Endothelial cell (in vitro differentiated cells): ENCODE measurements around the gene DOCK3. TPM values are rescaled to one million over a fixed set of nuclear protein-coding genes. Genes with fewer than 3 reads are reported as not detected.

Experiments used
- DNase-seq: peaks from one replicate; pipeline ENCODE4 v3.0.0; 2021; ENCODE audit warnings: low spot score
- H3K27ac Mint-ChIP-seq: one replicate; pipeline ENCODE4 v1.8.0; 2021; ENCODE audit warnings: mixed read lengths, inconsistent platforms; ENCODE audit not compliant: unreplicated experiment
- H3K27me3 Mint-ChIP-seq: one replicate; pipeline ENCODE4 v1.8.0; 2021; ENCODE audit warnings: mild to moderate bottlenecking, moderate library complexity, mixed read lengths, inconsistent platforms; ENCODE audit not compliant: unreplicated experiment
- H3K36me3 Mint-ChIP-seq: one replicate; pipeline ENCODE4 v1.8.0; 2021; ENCODE audit warnings: mild to moderate bottlenecking, low read depth, mixed read lengths, inconsistent platforms; ENCODE audit not compliant: unreplicated experiment
- H3K4me1 Mint-ChIP-seq: one replicate; pipeline ENCODE4 v1.8.0; 2021; ENCODE audit warnings: mild to moderate bottlenecking, mixed read lengths, inconsistent platforms; ENCODE audit not compliant: unreplicated experiment
- H3K4me3 Mint-ChIP-seq: one replicate; pipeline ENCODE4 v1.8.0; 2021; ENCODE audit warnings: mild to moderate bottlenecking, mixed read lengths, inconsistent platforms; ENCODE audit not compliant: unreplicated experiment
- H3K9me3 Mint-ChIP-seq: one replicate; pipeline ENCODE4 v1.8.0; 2021; ENCODE audit warnings: mixed read lengths, inconsistent platforms; ENCODE audit not compliant: unreplicated experiment
- CTCF ChIP-seq: fragments of 200-600 bp; sonication (generic); IDR thresholded peaks from one replicate; pipeline ENCODE4 v1.5.0; 2021; ENCODE audit warnings: antibody characterized with exemption; ENCODE audit not compliant: unreplicated experiment
- microRNA-seq: library from miRNA; unstranded; fragments of <30 nt; microRNA quantifications from one replicate; pipeline ENCODE4, GENCODE V29; 2020; ENCODE audit not compliant: unreplicated experiment
- total RNA-seq: library from RNA; stranded (reverse); fragmentation: NEBNext Ultra II Directional; extraction: Animal tissue kit (Norgen Biotek cat#: 25700); gene quantifications from one replicate; pipeline ENCODE4 v1.2.1, GENCODE V29; 2021; ENCODE audit not compliant: unreplicated experiment

The DOCK3 gene
- total RNA-seq, 1 donor from 2014 or later: 1.3 TPM

DNA sequence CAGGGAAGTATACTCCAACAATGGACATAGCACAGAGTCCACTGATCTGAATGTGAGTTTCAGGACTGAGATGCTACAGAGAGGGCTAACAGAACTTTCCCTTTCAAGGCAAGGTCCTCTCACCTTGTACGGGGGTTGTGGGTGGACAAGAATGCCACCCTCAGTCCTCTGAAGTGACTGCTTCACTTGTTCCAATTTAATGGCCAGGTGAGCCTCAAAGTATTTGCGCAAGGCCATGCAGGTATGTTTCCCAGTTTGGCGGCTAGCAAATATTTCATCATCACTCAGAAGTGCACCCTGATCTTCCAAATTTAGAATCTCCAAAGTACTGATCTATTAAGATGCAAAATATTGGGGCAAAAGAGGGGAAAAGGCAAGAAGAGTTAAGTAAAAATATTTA is 754.4 kb downstream of the DOCK3 start:
- H3K27me3 Mint-ChIP-seq: no peaks in the 10 kb centered on the region
- H3K27ac Mint-ChIP-seq: no peak overlapping the region
- H3K4me1 Mint-ChIP-seq: no peaks in the 10 kb centered on the region

More for the DNA sequence above, 754.4 kb downstream of the DOCK3 start:
- H3K36me3 Mint-ChIP-seq: peaks cover 8% of the 10 kb centered on the region
- H3K4me3 Mint-ChIP-seq: no peak overlapping the region
- no peaks in the 10 kb centered on the region for H3K9me3 Mint-ChIP-seq
- TF ChIP-seq CTCF: no peak
- DNase-seq: no peak

Small RNA genes within 50 kb of the gene (microRNA-seq; reads per million reads assigned to microRNA genes)
- 32.9 reads per million, percentile 72 among the genes with 10 or more reads in this experiment for gene MIR4787

Other genes with a start within 250 kb of the DOCK3 start
- gene CACNA2D2, start 171.3 kb upstream of the DOCK3 start, total RNA-seq: 17.3 TPM
- gene C3orf18, start 107.2 kb upstream of the DOCK3 start, total RNA-seq: 4.0 TPM
- 10.9 TPM for gene HEMK1, start 105.4 kb upstream of the DOCK3 start, total RNA-seq
- gene CISH, start 63.2 kb upstream of the DOCK3 start, total RNA-seq: 2.6 TPM
- 6.4 TPM for gene MAPKAPK3, start 57.8 kb upstream of the DOCK3 start, total RNA-seq